Stimulated activated CD8-positive, alpha-beta memory T cell treated with anti-CD3 and anti-CD28 coated beads, Interleukin-12 subunit alpha, Interleukin-12 subunit beta, amount 100 ng/mL, for 24 hours (primary cell): ENCODE results near the gene DLX5.
A peak's percentile ranks its signal among the peaks of the same experiment; 100 is the strongest.
"Not testable (repeated sequence)": the region's sequence is repeated elsewhere in the genome, so short reads cannot be mapped to it uniquely, and the experiment has no call there.

ENCODE experiments used
- DNase-seq: peaks from one replicate; pipeline ENCODE4 v3.0.0-alpha.2; 2020; ENCODE audit errors: extremely low read depth

The DLX5 gene

GRCh38 chr7:97024209-97025129 lies at the start of gene DLX5:
Gene DLX5 (minus strand): TSS chr7:97024831. CDS start chr7:97024623, 208 bp downstream.
- no peak for DNase-seq

GRCh38 chr7:97072025-97072424 lies 47.4 kb upstream of the DLX5 start:
- not testable (repeated sequence) for DNase-seq

DNA sequence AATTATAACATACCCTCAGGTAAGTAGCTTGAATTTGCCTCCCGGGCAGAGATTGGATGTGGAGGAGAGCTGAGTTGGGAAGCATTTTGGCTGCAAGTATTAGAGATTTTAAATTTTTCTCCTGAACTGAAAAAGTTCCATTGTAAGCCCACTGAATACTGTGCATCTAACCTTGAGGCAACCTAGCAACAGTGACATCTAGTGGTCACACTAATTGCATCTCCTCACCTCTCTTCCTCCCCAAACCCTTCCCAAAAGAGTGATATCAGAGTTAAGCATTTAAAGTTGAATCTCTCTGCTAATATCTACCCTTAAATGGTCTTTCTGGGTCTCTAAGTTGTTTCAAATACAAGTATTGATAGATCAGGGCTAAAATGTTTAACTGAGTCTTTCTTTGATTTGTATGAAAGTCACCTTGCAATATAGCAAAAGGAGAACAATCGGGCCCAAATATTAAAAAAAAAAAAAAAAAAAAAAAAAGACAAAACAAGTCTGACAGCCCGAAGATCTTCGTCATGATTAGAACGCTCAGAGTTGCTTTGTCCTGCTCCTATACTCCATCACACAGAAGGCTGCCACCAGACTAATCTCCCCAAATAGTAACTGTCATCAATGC lies 40.4 kb upstream of the DLX5 start:
- DNase-seq: no peak

DNA sequence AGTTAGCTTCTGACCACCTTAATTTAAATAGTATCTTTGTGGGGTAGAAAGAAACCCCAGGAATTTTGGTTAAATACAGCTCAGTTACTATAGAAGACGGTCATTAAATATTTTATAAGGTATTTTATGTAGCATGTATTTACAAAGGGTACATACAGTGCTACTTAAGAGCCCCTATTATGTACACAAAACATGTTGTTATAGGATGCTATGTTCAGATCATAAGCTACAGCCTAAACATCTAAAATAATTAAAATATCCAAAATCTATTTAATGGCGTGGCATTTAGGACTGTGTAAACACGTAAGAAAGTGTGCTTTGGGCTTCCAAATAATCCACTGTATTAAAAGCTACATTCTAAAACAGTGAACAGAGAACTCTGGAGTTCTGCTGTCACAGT lies 39.4 kb upstream of the DLX5 start:
- no peak for DNase-seq

DNA sequence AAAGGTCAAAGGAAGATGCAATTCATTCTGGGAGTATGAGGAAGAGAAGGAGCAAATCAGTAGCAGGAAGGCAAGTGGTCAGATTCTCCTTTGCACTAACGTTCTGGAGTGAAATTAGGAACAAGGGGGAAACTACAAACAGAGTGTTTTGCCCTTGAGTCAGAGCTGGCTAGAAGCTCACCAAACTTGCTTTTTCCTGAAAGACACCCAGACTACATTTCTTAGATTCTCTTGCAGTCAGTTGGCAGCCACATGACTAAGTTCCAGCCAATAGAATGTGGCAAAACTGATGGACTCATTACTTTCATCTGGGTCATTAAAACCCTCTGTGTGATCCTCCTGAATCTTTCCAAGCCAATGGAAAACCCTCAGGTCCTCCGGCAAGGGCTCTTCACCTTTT lies 18.6 kb upstream of the DLX5 start:
- DNase-seq: no peak

- DNase-seq: no peak
Observed at GRCh38 chr7:97039374-97040065, 14.9 kb upstream of the DLX5 start.

GRCh38 chr7:97034213-97034852 lies 9.7 kb upstream of the DLX5 start:
- not testable (repeated sequence) for DNase-seq

GRCh38 chr7:97027427-97028234 lies 3.0 kb upstream of the DLX5 start:
- DNase-seq: peak; percentile 16

DNA sequence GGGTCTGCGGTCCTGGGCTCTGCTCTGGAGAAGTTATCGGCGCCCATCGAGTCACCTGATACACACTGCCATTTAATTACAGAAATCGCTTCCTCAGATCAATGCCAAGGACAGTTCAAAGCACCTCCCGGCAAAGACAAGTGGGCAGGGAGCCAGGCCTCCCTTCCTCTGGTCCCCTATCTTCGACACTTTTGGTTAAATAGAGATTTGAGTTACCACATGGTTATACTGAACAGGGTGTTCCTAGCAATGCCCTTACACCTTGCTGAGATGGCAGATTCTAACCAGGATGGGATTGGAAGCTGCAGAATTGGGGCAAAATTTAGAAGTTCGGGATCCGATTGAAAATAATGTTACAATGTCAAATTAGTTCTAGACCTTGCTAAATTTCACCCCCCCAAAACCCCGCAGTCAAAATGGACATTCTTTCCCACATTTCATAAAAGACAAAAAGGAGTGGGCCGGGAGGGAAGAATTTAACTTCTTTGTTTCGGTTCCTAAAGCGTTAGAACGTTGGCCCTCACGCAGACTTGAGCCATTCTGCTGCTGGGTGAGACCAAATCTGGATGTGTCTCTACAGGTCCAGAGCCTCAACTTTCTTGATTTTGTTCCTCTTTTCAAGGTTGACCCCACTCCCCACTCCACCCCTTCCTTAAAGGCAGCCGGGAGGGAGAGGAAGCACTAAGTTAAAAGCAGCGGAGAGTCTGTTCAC lies 2.2 kb upstream of the DLX5 start:
- no peak for DNase-seq

- no peak for DNase-seq
Observed at GRCh38 chr7:97025983-97026714, 1.5 kb upstream of the DLX5 start.

DNA sequence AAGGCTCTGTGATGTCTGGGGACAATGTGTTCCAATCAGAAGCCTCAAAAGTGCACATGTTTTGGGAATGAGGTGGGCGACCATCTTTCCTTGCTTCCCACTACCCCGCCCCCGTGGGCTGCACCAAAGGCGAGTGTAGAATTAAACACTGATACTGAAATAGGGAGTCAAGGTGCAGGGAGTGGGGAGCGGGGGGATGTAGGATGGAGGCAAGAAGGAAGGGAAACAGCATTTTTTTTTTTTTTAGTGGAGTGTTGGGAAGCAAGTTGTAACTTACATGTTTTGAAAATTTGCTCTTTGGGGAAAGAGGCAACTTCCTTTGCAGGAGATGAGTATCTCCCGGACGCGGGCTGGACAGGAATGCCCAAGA lies 484 bp upstream of the DLX5 start:
- no peak for DNase-seq

GRCh38 chr7:97022491-97023306 lies 1.9 kb downstream of the DLX5 start:
- DNase-seq: no peak

GRCh38 chr7:97021747-97022490 lies 2.7 kb downstream of the DLX5 start:
- DNase-seq: no peak

- no peak for DNase-seq
Observed at GRCh38 chr7:97020996-97021746, 3.5 kb downstream of the DLX5 start.

DNA sequence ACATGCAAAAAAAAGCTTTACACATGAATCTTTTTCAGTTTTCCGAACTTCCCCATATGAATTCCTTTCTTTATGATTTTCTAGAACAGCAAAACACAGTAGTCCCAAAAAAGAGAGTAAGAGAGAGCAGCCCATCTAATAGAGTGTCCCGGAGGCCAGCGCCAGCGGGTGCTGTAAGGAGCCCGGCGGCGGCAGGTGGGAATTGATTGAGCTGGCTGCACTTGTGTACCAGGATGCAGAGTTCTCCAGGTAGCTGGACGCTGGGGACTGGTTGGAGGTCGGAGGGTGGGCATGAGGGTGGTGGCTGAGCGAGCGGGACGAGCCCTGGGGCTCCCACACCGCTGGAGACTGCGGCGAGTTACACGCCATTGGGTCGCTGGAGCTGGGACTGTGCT lies 4.0 kb downstream of the DLX5 start:
- no peak for DNase-seq

GRCh38 chr7:97019710-97020225 lies 4.9 kb downstream of the DLX5 start:
- no peak for DNase-seq

DNA sequence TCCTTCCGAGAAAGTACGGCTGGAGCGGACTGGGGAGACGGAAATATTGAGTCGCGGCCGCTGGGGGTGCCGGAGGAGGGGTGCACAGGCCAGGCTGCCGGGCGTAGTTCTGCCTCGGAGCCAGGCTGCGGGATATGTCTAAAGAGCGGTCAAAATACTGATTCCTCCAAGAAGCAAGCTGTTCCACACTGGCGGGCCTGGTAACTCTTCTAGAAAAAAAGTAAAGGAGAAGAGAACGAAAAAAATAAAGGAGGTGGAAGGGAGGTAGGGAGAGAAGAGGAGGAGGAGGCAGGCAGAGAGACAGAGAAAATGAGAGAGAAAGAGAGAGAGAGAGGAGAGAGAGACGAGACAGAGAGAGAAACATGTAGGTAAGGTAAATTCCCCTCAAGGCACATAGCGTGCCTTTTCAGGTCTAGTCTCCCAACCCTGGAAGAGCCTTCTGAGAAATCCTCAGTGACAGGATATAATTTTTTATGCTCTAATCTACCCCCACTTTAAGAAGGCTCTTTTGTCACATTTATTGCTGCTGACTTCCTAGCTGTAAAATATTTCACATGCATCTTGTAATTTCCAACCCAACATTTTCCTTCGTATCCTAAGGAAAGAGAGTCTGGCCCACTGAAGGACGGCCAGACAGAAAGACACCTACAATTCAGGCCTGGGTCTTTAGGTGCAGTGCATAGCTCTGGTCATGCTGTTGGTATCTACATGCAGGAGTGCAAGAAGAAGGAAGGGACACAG lies 5.7 kb downstream of the DLX5 start:
- no peak for DNase-seq
